GM12875 (cell line): ENCODE data around the gene BTBD7.

Experiments
- H3K4me3 ChIP-seq: one replicate; pipeline ENCODE4 v1.5.1; 2011; ENCODE audit warnings: low read depth, low read length, control low read depth
- CTCF ChIP-seq: IDR thresholded peaks from 2 replicates; pipeline ENCODE4 v1.5.1; 2011; ENCODE audit warnings: low read depth, mild to moderate bottlenecking, control low read depth, inconsistent platforms, low read length, moderate library complexity, borderline replicate concordance; ENCODE audit not compliant: insufficient read depth

Gene BTBD7

GRCh38 chr14:93269341-93270068, 63.3 kb downstream of the BTBD7 start:
- no peak for TF ChIP-seq CTCF

GRCh38 chr14:93268406-93268805, 64.4 kb downstream of the BTBD7 start:
- no peak for TF ChIP-seq CTCF
- H3K4me3 ChIP-seq = no peak overlapping the region

More at GRCh38 chr14:93269341-93270068, 63.3 kb downstream of the BTBD7 start:
- no peak overlapping the region for H3K4me3 ChIP-seq

GRCh38 chr14:93267149-93267711, 65.6 kb downstream of the BTBD7 start:
- no peak for TF ChIP-seq CTCF
- H3K4me3 ChIP-seq = no peak overlapping the region

GRCh38 chr14:93266127-93266526, 66.7 kb downstream of the BTBD7 start:
- TF ChIP-seq CTCF = no peak
- no peak overlapping the region for H3K4me3 ChIP-seq

GRCh38 chr14:93263416-93263815, 69.4 kb downstream of the BTBD7 start:
- TF ChIP-seq CTCF = no peak
- H3K4me3 ChIP-seq = no peak overlapping the region

GRCh38 chr14:93262446-93262845, 70.4 kb downstream of the BTBD7 start:
- H3K4me3 ChIP-seq = no peak overlapping the region
- no peak for TF ChIP-seq CTCF
